ENCODE measurements around the gene SLC4A2. TPM values are rescaled to one million over a fixed set of nuclear protein-coding genes. Genes with fewer than 3 reads are reported as not detected.

SLC4A2 gene
- total RNA-seq, 1 experiment from 2014 or later = 286 TPM

- in situ Hi-C loops (cut with HindIII; ENCODE audit: low pct_unique_long_range_greater_than_20kb, low sequenced_read_pairs) = no loop called here
- no peak for DNase-seq (ENCODE audit: low read depth, low spot score)
Measured at GRCh38 chr7:151113344-151114150, 54.2 kb downstream of the SLC4A2 start.

DNA sequence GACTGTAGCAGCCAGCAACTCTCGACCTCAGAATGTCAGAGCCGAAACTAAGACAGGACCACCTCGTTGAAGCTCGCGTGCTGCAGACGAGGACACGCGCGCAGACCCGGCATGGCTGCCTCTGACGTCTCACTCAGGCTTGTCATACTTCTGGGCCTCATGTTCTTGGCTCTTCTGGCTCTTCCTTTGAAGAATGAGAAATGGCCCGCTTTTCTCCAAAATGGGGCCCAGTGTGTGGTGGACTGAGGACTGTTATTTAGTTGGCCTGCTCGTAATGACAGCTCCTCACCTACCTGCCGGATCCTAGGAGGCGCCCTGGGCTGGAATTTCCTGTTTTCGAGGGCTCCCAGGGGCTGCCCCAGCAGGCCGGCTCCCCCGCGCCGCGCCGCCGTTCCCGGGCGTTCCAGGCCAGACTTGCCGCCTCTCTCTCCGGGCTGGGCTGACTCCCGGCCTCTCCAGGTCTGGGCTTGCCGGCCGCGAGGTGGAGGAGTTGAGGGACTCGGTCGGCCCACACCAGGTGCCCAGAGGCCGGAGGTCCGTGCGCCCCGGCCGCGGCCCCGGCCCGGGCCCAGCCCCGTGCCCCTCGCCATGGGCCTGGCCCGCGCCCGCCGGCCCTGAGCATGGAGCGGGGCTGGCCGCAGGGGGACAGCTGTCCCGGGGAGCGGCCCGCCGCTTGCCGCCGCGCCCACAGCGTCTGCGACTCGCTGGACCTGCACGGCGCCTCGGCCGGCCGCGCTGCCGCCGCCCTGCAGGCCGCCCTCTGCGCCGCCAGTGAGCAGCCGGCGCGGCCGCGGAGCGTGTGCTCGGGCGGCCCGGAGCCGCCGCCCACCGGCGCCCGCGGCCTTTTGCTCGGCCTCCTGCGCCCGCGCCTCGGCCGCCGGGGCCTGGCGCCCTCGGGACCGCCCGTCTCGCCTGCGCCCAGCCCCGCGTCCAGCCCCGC, 55.0 kb downstream of the SLC4A2 start:
- in situ Hi-C loops (cut with HindIII; ENCODE audit: low pct_unique_long_range_greater_than_20kb, low sequenced_read_pairs) = no loop called here
- no peak for DNase-seq (ENCODE audit: low read depth, low spot score)

DNA sequence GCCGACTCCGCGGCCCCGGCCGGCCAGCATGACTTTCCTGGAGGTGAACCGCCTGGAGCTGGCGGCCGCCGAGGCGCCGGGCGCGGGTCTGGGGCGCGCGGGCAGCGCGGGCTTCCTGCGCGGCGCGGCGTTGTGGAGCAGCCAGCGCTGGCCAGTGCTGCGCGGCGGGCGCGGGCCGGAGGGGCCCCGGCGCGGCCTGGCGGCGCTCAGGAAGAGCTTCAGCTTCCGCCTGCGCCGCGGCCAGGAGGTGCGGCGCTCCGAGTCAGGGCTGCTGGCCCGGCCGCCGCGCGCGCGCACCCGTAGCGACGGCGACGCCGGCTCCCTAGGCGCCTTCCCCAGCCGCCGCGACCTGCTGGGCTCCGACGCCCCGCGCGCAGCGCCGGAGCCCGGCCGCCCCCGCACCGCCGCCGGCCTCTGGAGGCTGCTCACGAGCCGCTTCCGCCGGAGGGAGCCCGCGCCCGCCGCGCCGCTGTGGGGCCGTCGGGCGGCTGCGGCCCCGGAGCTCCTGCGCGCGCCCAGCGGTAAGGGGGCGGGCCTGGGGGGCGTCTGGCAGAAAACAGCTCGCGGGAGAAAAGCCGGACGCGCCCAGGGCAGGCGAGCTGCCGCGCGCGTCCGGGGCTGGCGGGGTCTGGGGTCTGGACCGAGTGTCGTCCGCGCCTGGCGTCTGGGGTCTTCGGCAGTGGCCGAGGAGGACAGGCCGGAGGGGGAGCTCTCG, 55.9 kb downstream of the SLC4A2 start:
- no peak for DNase-seq (ENCODE audit: low read depth, low spot score)
- in situ Hi-C loops (cut with HindIII; ENCODE audit: low pct_unique_long_range_greater_than_20kb, low sequenced_read_pairs) = no loop called here

GRCh38 chr7:151115836-151116418, 56.5 kb downstream of the SLC4A2 start:
- in situ Hi-C loops (cut with HindIII; ENCODE audit: low pct_unique_long_range_greater_than_20kb, low sequenced_read_pairs) = no loop called here
- DNase-seq (ENCODE audit: low read depth, low spot score) = no peak

- in situ Hi-C loops (cut with HindIII; ENCODE audit: low pct_unique_long_range_greater_than_20kb, low sequenced_read_pairs) = no loop called here
- no peak for DNase-seq (ENCODE audit: low read depth, low spot score)
Measured at GRCh38 chr7:151116603-151117440, 57.4 kb downstream of the SLC4A2 start.

DNA sequence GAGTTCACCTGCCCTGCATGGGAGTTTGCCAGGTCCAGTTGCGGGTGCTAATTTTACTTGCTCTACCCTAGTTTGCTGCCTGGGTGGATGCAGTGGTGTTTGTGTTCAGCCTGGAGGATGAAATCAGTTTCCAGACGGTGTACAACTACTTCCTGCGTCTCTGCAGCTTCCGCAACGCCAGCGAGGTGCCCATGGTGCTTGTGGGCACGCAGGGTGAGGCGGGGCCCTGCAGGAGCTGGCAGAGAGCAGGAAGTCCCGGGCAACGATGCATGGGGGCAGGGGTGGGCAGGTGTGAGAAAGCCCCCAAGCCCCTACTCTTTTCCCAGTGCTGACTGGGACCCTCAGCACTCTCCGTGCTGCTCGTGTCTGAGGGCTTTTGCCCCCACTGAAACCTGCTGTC, 58.2 kb downstream of the SLC4A2 start:
- DNase-seq (ENCODE audit: low read depth, low spot score) = no peak
- in situ Hi-C loops (cut with HindIII; ENCODE audit: low pct_unique_long_range_greater_than_20kb, low sequenced_read_pairs) = no loop called here

- no peak for DNase-seq (ENCODE audit: low read depth, low spot score)
- in situ Hi-C loops (cut with HindIII; ENCODE audit: low pct_unique_long_range_greater_than_20kb, low sequenced_read_pairs) = no loop called here
Measured at GRCh38 chr7:151118108-151119054, 59.0 kb downstream of the SLC4A2 start.

DNA sequence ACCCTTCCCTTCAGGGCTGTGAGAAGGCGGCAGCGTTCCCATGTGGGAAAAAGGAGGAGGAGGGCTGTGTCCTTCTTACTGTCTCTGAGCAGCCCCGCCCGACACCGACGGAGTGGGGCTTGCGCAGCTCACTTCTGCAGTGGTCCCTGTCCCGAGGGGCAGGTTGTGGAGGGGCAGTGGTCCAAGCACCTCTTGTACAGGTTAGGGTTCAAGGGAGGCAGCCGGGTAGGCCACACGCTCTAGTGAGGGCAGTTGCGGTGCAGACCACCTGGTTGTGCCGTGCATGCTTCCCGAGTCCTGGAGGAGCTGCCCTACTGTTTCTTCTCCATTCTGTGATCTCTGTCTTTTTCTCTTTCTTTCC, 59.6 kb downstream of the SLC4A2 start:
- in situ Hi-C loops (cut with HindIII; ENCODE audit: low pct_unique_long_range_greater_than_20kb, low sequenced_read_pairs) = no loop called here
- no peak for DNase-seq (ENCODE audit: low read depth, low spot score)

DNA sequence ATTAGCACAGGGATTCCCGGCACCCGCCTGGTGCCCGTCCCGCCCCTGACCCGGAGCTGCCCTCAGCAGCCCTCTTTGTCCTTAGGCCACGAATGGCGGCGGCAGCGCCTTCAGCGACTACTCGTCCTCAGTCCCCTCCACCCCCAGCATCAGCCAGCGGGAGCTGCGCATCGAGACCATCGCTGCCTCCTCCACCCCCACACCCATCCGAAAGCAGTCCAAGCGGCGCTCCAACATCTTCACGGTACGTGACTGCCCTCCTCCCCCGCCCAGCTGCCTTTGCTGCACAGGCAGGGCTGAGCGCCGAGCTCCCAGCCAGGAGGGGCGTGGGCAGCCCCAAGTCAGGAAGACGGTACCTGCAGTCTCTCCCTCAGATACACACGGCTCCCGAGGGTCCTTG, 60.5 kb downstream of the SLC4A2 start:
- in situ Hi-C loops (cut with HindIII; ENCODE audit: low pct_unique_long_range_greater_than_20kb, low sequenced_read_pairs) = no loop called here
- no peak for DNase-seq (ENCODE audit: low read depth, low spot score)

GRCh38 chr7:151120896-151121295, 61.5 kb downstream of the SLC4A2 start:
- no peak for DNase-seq (ENCODE audit: low read depth, low spot score)
- in situ Hi-C loops (cut with HindIII; ENCODE audit: low pct_unique_long_range_greater_than_20kb, low sequenced_read_pairs) = no loop called here

GRCh38 chr7:151121380-151122170, 62.2 kb downstream of the SLC4A2 start:
- DNase-seq (ENCODE audit: low read depth, low spot score) = no peak
- in situ Hi-C loops (cut with HindIII; ENCODE audit: low pct_unique_long_range_greater_than_20kb, low sequenced_read_pairs) = no loop called here

DNA sequence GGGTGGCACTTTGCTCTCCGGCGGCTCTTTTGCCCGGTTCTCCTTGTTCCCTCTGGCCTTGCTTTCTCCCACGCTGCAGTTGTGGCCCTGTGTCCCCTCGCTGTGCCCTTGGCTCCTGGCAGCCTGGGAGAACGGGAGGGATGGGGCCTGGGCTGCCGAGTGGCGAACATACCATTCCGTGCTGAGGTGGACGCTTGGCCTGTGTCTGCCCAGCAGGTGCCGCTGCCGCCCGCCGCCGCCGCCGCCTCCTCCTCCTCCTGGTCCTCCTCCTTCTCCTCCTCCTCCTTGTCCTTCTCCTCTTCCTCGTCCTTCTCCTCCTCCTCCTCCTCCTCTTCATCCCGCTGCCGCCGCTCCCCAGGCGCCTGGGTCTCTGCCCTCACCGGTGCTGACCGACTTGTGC, 62.9 kb downstream of the SLC4A2 start:
- no peak for DNase-seq (ENCODE audit: low read depth, low spot score)
- in situ Hi-C loops (cut with HindIII; ENCODE audit: low pct_unique_long_range_greater_than_20kb, low sequenced_read_pairs) = no loop called here

DNA sequence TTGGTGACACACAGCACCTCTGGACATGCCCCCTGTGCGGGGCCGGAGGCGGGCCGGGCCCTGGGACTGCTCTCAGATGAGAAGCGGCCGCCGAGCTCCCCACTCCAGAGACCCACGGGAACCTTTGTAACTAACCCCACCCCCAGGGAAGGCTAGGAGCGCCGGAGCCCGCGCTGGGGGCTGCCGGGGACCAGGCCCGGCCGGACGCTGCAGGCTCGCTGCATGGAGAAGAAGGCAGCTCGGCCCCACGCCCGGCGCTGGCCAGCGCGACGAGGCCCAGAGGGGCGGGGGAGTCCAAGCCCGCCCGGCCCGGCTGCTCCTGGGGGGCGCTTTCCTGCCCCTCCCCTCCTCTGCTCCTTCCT, 63.4 kb downstream of the SLC4A2 start:
- in situ Hi-C loops (cut with HindIII; ENCODE audit: low pct_unique_long_range_greater_than_20kb, low sequenced_read_pairs) = no loop called here
- DNase-seq (ENCODE audit: low read depth, low spot score) = no peak

GRCh38 chr7:151123158-151123821, 63.9 kb downstream of the SLC4A2 start:
- in situ Hi-C loops (cut with HindIII; ENCODE audit: low pct_unique_long_range_greater_than_20kb, low sequenced_read_pairs) = no loop called here
- no peak for DNase-seq (ENCODE audit: low read depth, low spot score)
